ENCODE measurements around the gene CCDC88C. TPM values are rescaled to one million over a fixed set of nuclear protein-coding genes. Genes with fewer than 3 reads are reported as not detected.

The CCDC88C gene
- total and polyA plus RNA-seq, 4 donors = 16.5 to 66.0 (median 32.1) TPM

GRCh38 chr14:91271639-91272038 is 146.0 kb downstream of the CCDC88C start:
- whole genome bisulfite sequencing, 2 donors = 95 to 96% methylated on average over 9 of the region's 9 CpGs
- no peak for ATAC-seq (ENCODE audit: insufficient read depth, low FRiP score)

GRCh38 chr14:91270619-91271018 is 147.0 kb downstream of the CCDC88C start:
- no peak overlapping the region for H3K27ac ChIP-seq (ENCODE audit: low read depth in 1 of 2, low read length in 1 of 2)
- no peak overlapping the region for H3K4me3 ChIP-seq
- peaks cover 0 to 14% (median 0%) of the 10 kb centered on the region in 4 donors for H3K36me3 ChIP-seq (ENCODE audit: control insufficient read depth in 4 of 4, insufficient read depth in 4 of 4, low read length in 4 of 4)
- no peaks in the 10 kb centered on the region for H3K27me3 ChIP-seq (ENCODE audit: control insufficient read depth in 3 of 3, insufficient read depth in 3 of 3, low read length in 2 of 3)
- ATAC-seq (ENCODE audit: insufficient read depth, low FRiP score) = no peak
- H3K4me1 ChIP-seq (ENCODE audit: control insufficient read depth in 5 of 5, insufficient read depth in 5 of 5, low read length in 5 of 5) = peaks cover 0 to 21% (median 6%) of the 10 kb centered on the region in 5 donors
- no peaks in the 10 kb centered on the region for H3K9me3 ChIP-seq (ENCODE audit: control insufficient read depth in 4 of 4, insufficient read depth in 3 of 4, low read length in 3 of 4)
- no peak overlapping the region for H3K9ac ChIP-seq (ENCODE audit: insufficient read depth in 1 of 2, low read length in 2 of 2)
- no peak for DNase-seq
- no peak for TF ChIP-seq CTCF (IDR thresholded peaks at IDR 0.05; ENCODE audit: control extremely low read depth, extremely low read depth)
- 57 to 66% methylated on average over 5 of the region's 8 CpGs for WGBS, 2 donors

More at GRCh38 chr14:91271639-91272038, 146.0 kb downstream of the CCDC88C start:
- no peaks in the 10 kb centered on the region for H3K27me3 ChIP-seq (ENCODE audit: control insufficient read depth in 3 of 3, insufficient read depth in 3 of 3, low read length in 2 of 3)
- H3K9ac ChIP-seq (ENCODE audit: insufficient read depth in 1 of 2, low read length in 2 of 2) = no peak overlapping the region
- peaks cover 0 to 21% (median 6%) of the 10 kb centered on the region in 5 donors for H3K4me1 ChIP-seq (ENCODE audit: control insufficient read depth in 5 of 5, insufficient read depth in 5 of 5, low read length in 5 of 5)
- no peak for TF ChIP-seq CTCF (IDR thresholded peaks at IDR 0.05; ENCODE audit: control extremely low read depth, extremely low read depth)
- peaks cover 0 to 15% (median 0%) of the 10 kb centered on the region in 4 donors for H3K36me3 ChIP-seq (ENCODE audit: control insufficient read depth in 4 of 4, insufficient read depth in 4 of 4, low read length in 4 of 4)
- no peak overlapping the region for H3K27ac ChIP-seq (ENCODE audit: low read depth in 1 of 2, low read length in 1 of 2)
- DNase-seq = no peak
- H3K9me3 ChIP-seq (ENCODE audit: control insufficient read depth in 4 of 4, insufficient read depth in 3 of 4, low read length in 3 of 4) = no peaks in the 10 kb centered on the region
- no peak overlapping the region for H3K4me3 ChIP-seq

- Histone ChIP-seq H3K36me3 (ENCODE audit: control insufficient read depth in 4 of 4, insufficient read depth in 4 of 4, low read length in 4 of 4) (peaks cover 0 to 14% (median 0%) of the 10 kb centered on the region in 4 donors), H3K4me3 (no peak overlapping the region), H3K27ac (ENCODE audit: low read depth in 1 of 2, low read length in 1 of 2) (no peak overlapping the region), H3K9me3 (ENCODE audit: control insufficient read depth in 4 of 4, insufficient read depth in 3 of 4, low read length in 3 of 4) (no peaks in the 10 kb centered on the region), H3K27me3 (ENCODE audit: control insufficient read depth in 3 of 3, insufficient read depth in 3 of 3, low read length in 2 of 3) (peaks cover 0 to 2% (median under 1%) of the 10 kb centered on the region in 3 donors), H3K4me1 (ENCODE audit: control insufficient read depth in 5 of 5, insufficient read depth in 5 of 5, low read length in 5 of 5) (peaks cover 0 to 21% (median 7%) of the 10 kb centered on the region in 5 donors), H3K9ac (ENCODE audit: insufficient read depth in 1 of 2, low read length in 2 of 2) (no peak overlapping the region)
- no peak for ATAC-seq (ENCODE audit: insufficient read depth, low FRiP score)
- WGBS, 2 donors = 96% methylated on average over 6 of the region's 6 CpGs
- DNase-seq = no peak
- no peak for TF ChIP-seq CTCF (IDR thresholded peaks at IDR 0.05; ENCODE audit: control extremely low read depth, extremely low read depth)
Observed at GRCh38 chr14:91270188-91270587, 147.4 kb downstream of the CCDC88C start.

Data from lung (tissue), 12 donors.